NCI-H2081 treated with DMSO at 0.1 percent for 48 hours (cell line): ENCODE results near the gene AKR1C1.
"Not testable (repeated sequence)": the region's sequence is repeated elsewhere in the genome, so short reads cannot be mapped to it uniquely, and the experiment has no call there.

Source experiments
- DNase-seq: peaks from one replicate; lab custom pipeline; 2025; lab: John Stamatoyannopoulos, UW

The AKR1C1 gene

GRCh38 chr10:5018671-5019277, 55.6 kb downstream of the AKR1C1 start:
- DNase-seq = not testable (repeated sequence)

DNA sequence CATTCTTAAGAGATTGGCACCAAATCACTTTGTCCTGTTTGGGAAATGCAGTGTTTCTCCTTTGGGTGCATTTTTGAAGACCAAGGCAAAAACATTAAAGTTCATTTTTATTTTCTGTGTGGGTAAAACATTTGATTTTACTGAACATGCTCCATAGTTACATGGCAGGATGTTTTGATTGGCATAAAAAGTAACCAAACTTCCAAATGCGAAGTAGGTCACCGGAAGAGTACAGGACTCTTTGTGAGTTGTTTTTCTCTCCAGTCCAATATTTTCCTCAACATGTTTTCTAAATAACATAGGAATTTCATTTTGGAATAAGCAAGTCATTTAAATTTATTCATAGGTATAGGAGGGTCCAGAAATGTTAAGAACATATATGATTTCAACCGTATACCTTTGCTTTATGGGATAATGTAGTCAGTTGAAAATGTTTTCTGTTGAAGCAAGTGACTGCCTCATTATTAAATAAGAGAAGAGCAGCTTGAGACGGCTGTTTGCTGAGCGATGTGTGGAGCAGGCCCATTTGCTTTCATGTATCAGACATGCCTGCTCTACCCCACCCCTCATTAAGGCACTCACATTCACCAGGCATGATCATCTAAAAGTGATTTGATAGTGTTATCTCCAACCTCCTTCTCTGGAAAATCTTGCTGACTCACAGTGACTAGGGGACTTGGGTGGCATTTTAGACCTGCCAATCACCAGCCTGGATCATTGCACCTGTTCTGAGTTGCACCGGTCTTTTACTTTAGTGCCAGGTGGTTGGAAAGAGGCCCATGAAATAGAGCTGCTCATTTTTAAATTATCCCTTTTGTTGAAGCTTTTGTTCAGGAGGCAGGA, 56.8 kb downstream of the AKR1C1 start:
- peak; percentile 42 for DNase-seq

DNA sequence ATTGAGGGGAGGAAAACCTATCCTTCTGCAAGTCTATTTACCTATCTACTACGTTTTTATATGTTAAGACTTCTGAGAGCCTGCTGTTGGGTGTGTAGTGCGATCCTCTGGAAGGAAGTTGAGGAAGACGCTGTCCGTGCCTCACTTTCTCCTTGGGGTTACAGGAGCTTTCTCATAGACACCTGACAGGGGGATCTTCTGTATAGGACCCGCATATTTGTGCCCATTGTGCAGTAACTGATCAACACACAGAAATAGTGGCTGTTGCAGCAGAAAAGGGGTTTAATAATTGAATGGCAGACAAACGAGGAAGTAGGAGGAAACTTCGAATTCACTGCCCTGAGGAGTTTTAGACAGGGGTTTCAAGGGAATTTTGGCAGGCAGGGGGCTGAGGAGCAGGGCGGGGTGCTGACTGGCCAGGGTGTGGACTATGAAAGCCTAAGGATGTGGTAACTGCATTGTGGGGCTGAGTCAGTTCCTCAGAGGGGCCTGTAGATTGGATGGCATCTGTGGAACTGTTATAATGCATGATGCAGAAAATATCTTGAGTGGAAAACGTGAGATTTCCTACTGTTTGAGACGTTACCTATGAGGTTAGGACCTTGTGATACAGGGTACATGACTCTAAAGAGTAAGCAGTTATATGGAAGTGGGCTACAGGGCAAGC, 58.5 kb downstream of the AKR1C1 start:
- not testable (repeated sequence) for DNase-seq

GRCh38 chr10:5023177-5023805, 60.1 kb downstream of the AKR1C1 start:
- DNase-seq = no peak

DNA sequence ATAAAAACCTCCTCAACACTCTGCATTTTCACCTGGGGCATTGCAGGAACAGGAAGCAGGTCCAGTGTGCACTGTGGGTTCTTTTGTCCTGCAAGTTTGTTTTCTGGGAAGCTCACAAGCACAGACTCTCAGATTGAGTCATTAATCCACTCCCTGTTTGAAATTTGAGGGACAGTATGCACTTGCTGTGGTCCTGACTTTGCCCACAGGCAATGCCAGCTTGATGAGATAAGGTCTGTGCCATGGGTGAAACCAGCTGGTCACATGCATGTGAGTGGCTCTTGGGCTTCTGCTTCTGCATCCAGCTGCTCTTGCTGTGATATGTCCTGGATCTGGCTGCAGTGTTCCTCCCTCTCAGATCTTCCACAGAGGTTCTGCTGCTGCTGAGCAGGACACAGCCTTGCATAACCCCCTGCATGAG, 62.3 kb downstream of the AKR1C1 start:
- not testable (repeated sequence) for DNase-seq

- DNase-seq = no peak
These were observed 67.8 kb downstream of the AKR1C1 start for GRCh38 chr10:5030989-5031388.

GRCh38 chr10:5031588-5031987, 68.4 kb downstream of the AKR1C1 start:
- not testable (repeated sequence) for DNase-seq

GRCh38 chr10:5032444-5032843, 69.2 kb downstream of the AKR1C1 start:
- DNase-seq = not testable (repeated sequence)
